ENCODE data around the gene FAM237A.

FAM237A gene

DNA sequence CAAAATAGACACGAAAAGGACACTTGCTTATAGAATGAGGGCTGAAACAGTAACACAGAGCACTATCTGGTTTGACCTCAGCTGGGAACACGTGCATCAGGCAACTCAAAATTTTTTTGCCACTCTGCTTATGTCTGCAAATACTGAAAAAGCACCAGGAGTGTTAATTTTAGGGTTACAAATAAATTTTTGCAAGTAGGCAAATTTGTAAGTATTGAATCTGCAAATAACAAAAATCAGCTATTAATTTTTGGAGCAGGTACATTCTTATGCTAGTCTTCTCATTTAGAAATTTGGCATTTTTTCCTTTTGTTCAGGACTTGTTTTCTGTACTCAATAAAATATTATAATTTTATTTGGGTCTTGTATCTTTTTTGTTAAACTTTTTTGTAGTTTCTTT, 46.2 kb downstream of the FAM237A start:
- DNase-seq (ENCODE audit: extremely low read depth in 1 of 2, low read depth in 1 of 2), result no peak

DNA sequence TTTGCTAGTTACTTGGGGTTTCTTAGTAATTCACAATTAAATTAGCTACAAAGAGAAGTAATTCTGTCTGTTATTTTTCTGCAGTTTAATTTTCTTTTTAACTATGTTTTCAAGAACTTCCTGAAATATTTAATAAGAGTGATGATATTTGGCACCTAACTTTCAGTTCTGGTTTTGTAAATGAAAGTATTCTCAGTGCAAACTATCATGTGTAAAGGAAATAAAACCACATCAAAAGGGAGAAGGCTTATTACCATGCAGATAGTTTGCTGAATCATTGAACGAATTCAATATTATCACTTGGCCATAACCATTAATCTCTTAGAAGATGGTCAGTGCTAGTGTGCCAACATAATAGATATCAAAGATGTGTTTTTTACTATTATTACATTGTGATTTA, 46.7 kb downstream of the FAM237A start:
- DNase-seq (ENCODE audit: extremely low read depth in 1 of 2, low read depth in 1 of 2), result no peak

DNA sequence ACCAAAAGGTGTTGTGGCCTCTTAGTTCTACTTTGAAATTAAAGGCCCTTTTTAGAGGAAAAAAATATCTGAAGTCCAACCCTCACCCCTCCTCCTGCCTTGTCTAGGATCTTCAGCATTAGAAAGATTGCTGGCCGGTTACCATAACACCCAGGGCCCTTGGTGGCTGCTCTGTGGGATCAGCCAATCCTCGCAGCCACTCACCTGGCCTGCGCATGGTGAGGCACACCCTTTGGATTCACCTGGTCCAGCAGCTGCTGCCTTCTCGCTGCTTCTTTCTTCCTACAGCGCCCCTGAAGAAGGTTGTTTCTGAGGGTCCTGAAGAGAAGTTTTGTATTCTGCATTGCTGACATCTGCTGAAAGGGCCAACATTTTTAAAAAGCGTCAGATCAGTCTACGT, 50.7 kb downstream of the FAM237A start:
- DNase-seq (ENCODE audit: extremely low read depth in 1 of 2, low read depth in 1 of 2), result no peak

DNA sequence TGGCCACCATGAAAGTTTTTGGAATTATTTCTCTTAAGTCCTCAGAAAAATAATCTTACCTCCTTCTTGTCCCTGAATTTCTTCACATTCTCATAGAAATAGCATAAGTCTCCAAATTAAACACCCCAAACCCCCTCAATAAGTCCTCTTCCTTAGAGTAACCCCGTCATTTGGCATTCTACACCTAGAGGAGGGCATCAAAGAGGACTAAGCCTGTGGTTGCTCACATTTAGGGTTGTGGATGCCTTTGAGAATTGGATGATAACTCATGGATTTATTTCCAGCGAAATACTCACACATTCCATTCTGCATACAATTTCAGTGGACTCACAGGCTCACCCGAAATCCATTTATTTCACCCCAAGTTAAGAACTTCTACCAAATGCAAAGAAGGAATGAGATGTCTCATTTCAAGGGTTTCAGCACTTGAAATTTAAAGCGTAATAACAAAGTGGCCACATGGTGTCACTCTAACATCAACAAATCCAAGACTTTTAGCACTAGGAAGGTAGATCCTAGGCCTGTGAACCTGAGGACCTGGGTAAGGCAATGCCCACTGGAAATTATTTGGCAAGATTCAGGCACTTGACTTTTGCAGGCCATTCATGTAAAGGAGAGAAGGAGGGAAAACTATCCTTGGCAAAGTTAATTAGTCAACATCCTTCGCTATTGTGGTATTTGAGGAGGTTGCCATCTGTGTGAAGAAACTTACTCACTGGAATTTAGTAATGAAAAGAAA, 51.3 kb downstream of the FAM237A start:
- DNase-seq (ENCODE audit: extremely low read depth in 1 of 2, low read depth in 1 of 2), result no peak

DNA sequence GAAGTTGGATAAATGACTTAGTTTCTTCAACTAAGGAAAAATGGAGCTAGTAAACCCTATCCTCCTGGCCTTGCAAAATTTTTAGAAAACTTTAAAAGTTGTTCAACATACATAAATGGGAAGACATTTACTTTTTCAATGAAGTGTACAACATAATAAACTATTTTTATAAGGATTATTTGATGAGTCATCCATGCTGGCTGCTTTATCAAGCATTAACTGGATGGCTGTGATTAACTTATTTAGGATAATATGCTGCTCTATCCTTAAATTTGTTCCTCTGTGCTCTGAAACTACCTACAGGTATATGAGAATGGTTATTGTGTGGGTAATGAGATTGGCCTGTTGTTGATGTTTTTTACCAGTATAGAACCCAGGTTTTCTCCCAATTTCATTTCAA, 54.6 kb downstream of the FAM237A start:
- no peak for DNase-seq (ENCODE audit: extremely low read depth in 1 of 2, low read depth in 1 of 2)

DNA sequence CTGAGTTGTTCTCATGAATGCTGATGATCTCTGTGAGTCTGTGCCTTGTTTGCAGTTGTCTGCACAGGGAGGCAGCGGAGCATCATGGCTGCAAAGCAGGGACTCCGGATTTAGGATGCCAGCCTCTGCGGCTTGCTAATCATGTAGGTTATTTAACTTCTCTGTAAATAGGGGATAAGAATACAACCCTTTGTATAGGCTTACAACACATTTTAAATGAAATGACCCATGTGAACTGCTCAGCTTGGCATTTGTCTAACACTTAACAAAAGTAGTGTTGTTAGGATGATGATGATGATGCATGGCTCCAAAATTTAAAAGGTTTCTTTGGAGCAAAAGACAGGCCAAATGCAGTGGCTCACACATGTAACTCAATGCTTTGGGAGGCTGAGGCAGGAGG, 56.5 kb downstream of the FAM237A start:
- DNase-seq (ENCODE audit: extremely low read depth in 1 of 2, low read depth in 1 of 2), result no peak

Measured in stimulated activated CD8-positive, alpha-beta memory T cell treated with anti-CD3 and anti-CD28 coated beads, Interleukin-7, amount 100 ng/mL, for 48 hours (primary cell).